Measurements from ENCODE around the gene PRSS53.
A peak's percentile ranks its signal among the peaks of the same experiment; 100 is the strongest.
"Not testable (repeated sequence)": the region's sequence is repeated elsewhere in the genome, so short reads cannot be mapped to it uniquely, and the experiment has no call there.

PRSS53 gene

DNA sequence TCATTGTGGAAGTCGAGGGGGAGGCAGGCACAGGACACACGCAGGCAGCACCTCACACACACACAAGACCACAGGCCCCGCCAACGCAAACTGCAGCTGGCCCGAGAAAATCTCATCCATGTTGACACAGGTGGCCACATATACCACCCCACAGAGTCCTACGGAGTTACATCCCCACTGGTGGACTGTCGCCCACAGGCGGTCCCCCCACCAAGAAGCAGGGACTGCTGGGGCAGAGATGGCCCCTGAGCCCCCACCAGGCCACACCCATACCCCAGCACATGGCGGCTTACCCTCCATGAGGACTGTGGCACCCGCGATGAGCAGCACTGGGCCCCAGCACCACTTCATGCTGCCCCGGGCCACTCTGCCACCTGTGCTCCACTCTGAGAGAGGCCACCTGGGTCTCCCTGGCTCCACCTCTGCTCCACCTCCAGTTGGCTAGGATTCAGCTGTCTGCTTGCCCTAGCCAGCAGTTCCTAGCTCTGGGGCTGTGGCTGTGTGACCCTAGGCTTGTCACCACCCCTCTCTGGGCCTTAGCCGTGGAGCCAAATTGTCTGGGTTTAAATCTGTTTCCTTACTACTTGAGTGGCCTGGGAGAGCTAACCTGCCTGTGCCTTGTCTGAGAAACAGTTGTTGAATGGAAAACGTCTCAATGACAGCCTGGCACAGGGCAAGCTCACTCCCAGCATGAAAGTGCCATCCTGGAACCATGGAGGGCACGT, at the start of gene PRSS53:
Gene PRSS53, minus strand, starts transcription at position 485 of the 725 bp plus-strand sequence. Its CDS starts 134 bp downstream, at position 351.
- peak; percentile 50 for DNase-seq

DNA sequence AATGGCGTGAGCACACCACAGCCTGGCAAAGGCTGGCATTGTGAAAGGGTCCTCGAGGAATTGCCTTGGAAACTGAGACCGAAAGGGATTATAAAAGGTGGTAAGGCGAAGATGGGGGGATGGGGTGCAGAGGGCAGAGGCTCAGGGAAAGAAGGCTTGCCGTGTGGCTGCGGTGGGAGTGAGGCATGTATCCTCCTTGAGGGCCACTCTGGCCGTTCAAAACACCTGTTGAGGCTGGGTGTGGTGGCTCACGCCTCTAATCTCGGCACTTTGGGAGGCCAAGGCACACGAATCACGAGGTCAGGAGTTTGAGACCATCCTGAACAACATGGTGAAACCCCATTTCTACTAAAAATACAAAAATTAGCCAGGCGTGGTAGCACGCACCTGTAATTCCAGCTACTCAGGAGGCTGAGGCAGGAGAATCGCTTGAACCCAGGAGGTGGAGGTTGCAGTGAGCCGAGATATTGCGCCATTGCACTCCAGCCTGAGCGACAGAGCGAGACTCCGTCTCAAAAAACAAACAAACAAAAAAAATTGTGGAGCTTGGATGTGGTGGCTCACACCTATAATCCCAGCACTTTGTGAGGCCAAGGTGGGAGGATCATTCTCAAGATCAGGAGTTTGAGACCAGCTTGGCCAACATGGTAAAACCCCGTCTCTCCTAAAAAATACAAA, 48.2 kb upstream of the PRSS53 start:
- DNase-seq: not testable (repeated sequence)

DNA sequence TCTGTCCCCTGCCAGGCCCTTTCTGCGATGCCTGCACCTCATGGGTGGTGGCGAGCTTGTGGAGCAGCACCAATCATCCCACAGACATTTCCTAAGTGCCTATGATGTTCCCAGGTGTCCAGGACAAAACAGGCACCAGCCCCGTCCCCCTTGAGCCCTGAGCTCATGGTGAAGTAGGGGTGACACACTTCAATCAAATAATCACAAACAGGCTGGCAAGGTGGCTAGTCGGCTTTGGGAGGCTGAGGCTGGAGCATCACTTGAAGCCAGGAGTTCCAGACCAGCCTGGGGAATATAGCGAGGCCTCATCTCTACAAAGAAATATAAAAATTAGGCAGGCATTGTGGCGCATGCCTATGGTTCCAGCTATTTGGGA, 47.5 kb upstream of the PRSS53 start:
- DNase-seq: no peak

GRCh38 chr16:31135535-31136286, 47.0 kb upstream of the PRSS53 start, which contains the start of gene PRSS8:
Gene PRSS8, minus strand, starts transcription at chr16:31135727. Its CDS starts 229 bp downstream, at chr16:31135498.
- no peak for DNase-seq

GRCh38 chr16:31134625-31135534, 46.1 kb upstream of the PRSS53 start:
- DNase-seq: peak; percentile 72

- DNase-seq: peak; percentile 61
Observed at GRCh38 chr16:31134091-31134571, 45.4 kb upstream of the PRSS53 start.

- DNase-seq: no peak
Observed at GRCh38 chr16:31133046-31133501, 44.3 kb upstream of the PRSS53 start.

DNA sequence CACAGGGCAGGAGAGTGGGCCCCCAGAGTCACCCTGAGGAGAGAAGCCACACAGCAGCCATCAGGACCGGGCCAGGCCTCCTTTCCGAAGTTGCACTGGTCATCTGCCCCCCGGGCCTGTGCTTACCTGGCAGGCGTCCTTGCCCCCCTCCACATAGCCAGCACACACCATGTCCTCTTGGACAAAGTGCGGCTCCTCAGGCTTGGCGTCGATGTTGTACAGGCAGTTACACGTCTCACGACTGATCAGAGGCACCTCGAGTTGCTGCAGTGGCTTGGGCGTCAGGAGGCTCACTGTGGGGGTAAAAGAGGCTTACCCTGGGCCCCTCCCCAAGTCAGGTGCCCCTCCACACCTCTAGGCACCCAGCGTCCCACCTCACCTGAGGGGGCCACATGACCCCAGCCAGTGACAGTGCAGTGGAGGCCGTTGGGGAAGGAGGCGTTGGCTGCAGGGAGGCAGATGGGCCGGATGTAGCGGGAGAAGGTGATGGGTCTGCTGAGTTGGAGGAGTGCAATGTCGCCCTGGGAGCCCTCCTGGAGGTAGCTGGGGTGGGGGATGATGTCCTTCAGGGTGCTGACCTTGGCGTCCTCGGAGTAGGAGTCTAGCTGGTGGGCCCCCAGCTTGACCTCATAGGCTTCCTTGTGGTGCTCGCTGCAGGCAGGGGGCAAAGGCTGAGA, 43.7 kb upstream of the PRSS53 start:
- no peak for DNase-seq

DNA sequence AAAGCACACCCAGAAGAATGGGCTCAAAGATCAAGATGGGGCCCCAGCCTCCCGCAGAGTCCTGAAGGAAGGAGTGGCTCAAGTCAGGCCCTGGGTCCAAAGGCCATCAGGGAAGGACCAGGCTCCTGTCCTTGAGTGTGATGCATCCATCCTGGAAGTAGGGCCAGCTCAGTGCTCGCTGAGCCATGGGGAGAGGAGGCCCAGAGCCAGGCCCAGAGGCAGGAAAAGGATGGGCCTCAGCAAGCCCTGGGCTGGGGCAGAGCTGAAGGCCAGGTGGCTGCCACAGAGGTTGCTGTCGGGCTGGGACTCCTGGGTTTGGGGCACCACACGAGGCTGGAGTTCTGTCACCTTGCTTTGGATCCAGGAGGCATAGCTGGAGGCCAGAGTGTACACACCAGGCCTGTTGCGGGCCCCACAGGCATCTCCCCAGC, 43.1 kb upstream of the PRSS53 start:
- no peak for DNase-seq

- DNase-seq: no peak
Observed at GRCh38 chr16:31131416-31131815, 42.7 kb upstream of the PRSS53 start.

- no peak for DNase-seq
Observed at GRCh38 chr16:31130899-31131298, 42.2 kb upstream of the PRSS53 start.

DNA sequence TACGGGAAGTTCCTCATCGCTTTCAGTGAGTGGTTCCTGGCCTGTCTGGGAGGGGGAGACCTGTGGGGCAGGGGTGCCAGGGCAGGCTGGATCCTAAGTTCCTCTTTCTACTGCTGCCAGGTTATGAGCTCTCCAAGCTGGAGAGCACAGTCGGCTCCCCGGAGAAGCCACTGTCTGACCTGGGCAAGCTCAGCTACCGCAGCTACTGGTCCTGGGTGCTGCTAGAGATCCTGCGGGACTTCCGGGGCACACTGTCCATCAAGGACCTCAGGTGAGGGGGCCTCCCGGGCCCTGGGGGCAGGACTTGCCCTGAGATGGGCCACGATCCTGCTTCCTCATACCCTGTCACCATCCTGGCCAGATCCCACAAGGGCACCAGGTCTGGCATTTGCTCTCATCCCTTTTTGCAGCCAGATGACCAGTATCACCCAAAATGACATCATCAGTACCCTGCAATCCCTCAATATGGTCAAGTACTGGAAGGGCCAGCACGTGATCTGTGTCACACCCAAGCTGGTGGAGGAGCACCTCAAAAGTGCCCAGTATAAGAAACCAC, 41.7 kb upstream of the PRSS53 start:
- no peak for DNase-seq

DNA sequence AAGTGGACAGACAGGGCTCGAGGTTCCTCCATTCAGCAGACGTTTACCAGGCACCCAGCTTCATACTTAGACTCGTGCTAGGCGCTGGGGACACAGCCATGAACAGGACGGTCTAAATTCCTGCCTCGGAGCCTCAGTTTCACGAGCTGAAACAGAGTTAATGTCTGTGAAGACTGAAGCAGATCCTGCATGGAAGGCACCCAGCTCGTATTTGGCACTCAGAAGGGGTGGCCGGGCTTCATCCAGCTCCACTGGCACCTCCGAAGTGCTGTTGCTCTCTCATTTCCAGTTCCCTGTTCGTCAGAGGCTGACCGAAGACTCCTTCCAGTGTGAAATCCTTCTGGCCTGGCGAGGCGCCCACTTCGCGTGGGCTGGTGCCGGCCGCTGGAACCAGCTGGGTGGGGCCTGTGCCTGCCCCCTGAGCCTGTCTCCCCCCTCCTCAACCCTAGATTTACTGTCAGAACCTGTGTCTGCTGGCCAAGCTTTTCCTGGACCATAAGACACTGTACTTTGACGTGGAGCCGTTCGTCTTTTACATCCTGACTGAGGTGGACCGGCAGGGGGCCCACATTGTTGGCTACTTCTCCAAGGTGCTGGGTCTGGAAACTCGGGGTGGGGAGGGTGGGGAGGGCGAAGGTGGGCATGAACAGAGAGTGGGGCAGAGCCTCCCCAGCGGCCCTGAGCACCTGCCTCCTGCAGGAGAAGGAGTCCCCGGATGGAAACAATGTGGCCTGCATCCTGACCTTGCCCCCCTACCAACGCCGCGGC, 41.0 kb upstream of the PRSS53 start:
- no peak for DNase-seq

- no peak for DNase-seq
Observed at GRCh38 chr16:31128711-31129567, 40.2 kb upstream of the PRSS53 start.

- no peak for DNase-seq
Observed at GRCh38 chr16:31127182-31127581, 38.4 kb upstream of the PRSS53 start.

DNA sequence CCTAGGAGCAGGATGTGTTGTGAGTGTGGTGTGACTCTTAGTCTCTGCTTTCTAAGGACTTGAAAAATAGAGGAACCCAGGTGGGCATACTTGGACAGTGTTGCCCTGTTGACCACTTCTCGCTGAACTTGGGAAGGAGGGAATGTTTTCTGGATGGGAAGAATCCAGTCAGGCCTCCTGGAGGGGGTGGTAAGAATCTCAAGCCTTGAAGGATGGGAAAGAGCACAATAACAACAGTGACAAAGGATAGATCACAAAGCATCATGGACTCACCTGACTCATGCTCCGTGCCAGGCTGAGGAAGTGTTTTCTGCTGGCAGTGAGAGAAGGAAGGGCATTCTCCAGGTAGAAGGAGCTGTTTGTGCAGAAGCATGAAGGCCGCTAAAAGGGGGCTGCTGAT, 37.1 kb upstream of the PRSS53 start:
- no peak for DNase-seq

GRCh38 chr16:31120129-31120528, 31.4 kb upstream of the PRSS53 start:
- DNase-seq: no peak

DNA sequence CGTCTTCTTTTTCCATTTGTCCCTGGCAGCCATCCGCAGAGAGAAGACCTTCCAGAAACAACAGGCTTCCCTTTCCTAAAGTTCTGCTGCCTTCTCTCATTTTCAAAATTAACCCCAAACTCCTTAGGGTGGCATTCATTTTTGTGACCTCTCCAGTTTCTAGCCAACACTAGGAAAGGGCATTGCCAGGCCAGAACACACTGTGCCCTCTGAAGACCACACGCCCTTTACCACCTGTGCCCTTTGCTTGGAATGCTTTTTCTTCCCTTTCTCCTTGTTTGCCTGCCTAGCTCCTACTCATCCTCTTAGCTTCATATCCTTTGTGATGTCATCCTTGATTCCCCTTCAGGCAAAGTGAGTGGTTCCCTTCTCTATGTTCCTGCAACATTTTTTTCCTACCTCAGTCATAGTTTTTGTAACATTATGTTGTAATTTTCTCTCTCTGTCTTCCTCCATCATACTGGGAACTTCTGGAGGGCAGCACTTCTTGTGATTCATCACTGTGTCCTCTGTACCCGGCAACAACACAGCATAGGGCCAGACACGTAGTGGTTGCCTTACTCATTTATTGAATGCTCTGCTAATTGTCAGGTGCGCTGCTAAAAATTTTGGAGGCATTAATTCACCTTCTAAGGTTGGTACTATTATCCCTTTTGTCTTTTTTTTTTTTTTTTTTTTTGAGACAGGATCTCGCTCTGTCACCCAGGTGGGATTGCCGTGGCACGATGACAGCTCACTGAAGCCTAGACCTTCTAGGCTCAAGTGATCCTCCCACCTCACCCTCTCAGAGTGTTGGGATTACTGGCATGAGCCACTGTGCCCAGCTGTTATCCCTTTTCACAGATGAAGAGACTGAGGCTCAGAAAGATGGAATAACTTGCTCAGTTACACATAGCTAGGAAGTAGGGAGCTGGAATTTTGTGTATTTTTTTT, 29.7 kb upstream of the PRSS53 start:
- no peak for DNase-seq

All from RPMI8226 (cell line).